Spleen (tissue), 11 donors: ENCODE results near the gene SOS1. TPM values are rescaled to one million over a fixed set of nuclear protein-coding genes. Genes with fewer than 3 reads are reported as not detected.

Experiments used
- DNase-seq: peaks from one replicate; pipeline ENCODE4 v3.0.0-alpha.2; 2020
- H3K27ac ChIP-seq, 8 donors: fragments of 200-600 bp; sonication (generic) in 7 of 8; 1 replicate in 4 of 8; 2 replicates in 4 of 8; pipeline versions ENCODE4 v1.5.0 to v1.8.0; 2016 to 2021; ENCODE audit warnings: inconsistent platforms in 4 of 8, mild to moderate bottlenecking in 4 of 8, moderate library complexity in 1 of 8
- H3K27me3 ChIP-seq, 7 donors: fragments of 200-600 bp; sonication (generic) in 6 of 7; replicated peaks in 1 of 7; 1 replicate in 4 of 7; 2 replicates in 3 of 7; pipeline versions ENCODE4 v1.5.0 to v1.8.0; 2016 to 2021; ENCODE audit warnings: inconsistent platforms in 3 of 7, mild to moderate bottlenecking in 1 of 7
- H3K36me3 ChIP-seq, 6 donors: fragments of 200-600 bp; sonication (generic) in 5 of 6; 1 replicate in 4 of 6; 2 replicates in 2 of 6; pipeline versions ENCODE4 v1.5.0 to v1.8.0; 2016 to 2021; ENCODE audit warnings: inconsistent platforms in 2 of 6
- H3K4me1 ChIP-seq, 6 donors: fragments of 200-600 bp; sonication (generic) in 5 of 6; 1 replicate in 3 of 6; 2 replicates in 3 of 6; pipeline versions ENCODE4 v1.5.0 to v1.8.0; 2016 to 2021; ENCODE audit warnings: inconsistent platforms in 3 of 6
- H3K4me3 ChIP-seq, 8 donors: fragments of 200-600 bp; sonication (generic) in 7 of 8; 1 replicate in 4 of 8; 2 replicates in 4 of 8; pipeline versions ENCODE4 v1.5.0 to v1.8.0; 2016 to 2021; ENCODE audit warnings: inconsistent platforms in 4 of 8, mild to moderate bottlenecking in 4 of 8, moderate library complexity in 2 of 8
- H3K9me3 ChIP-seq, 8 donors: fragments of 200-600 bp; sonication (generic) in 7 of 8; 1 replicate in 4 of 8; 2 replicates in 4 of 8; pipeline versions ENCODE4 v1.5.0 to v1.8.0; 2016 to 2021; ENCODE audit warnings: inconsistent platforms in 4 of 8
- POLR2A ChIP-seq, 3 donors: fragments of 450-650 bp; IDR thresholded peaks; one replicate each; pipeline ENCODE4 v1.5.1; 2017; ENCODE audit warnings: antibody characterized with exemption in 3 of 3, mild to moderate bottlenecking in 1 of 3
- POLR2AphosphoS5 ChIP-seq, 3 donors: sonication (generic); formaldehyde crosslinking; IDR thresholded peaks; one replicate each; pipeline ENCODE4 v1.5.1; 2017; ENCODE audit warnings: antibody characterized with exemption in 3 of 3
- WGBS, 5 donors: extraction: QIAGEN DNeasy Blood & Tissue Kit in 3 of 5; methylation state at CpG; one replicate each; pipeline versions ENCODE4 v1.1.5 to v1.1.7; 2013 to 2018; 5-methylcytosine and 5-hydroxymethylcytosine counted together
- intact Hi-C: fragments of 100-400 bp; cut with DNase I; formaldehyde crosslinking; loops from one replicate; pipeline ENCODE4 v1.15.0; 2023; ENCODE audit warnings: low total_unique reads
- polyA plus RNA-seq, 3 donors: library from polyadenylated mRNA; stranded (reverse); fragments of 200-250 nt; gene quantifications; one replicate each; pipeline ENCODE4 v1.2.1, GENCODE V29; 2013
- total RNA-seq, 7 donors: library from RNA; depleted of rRNA in 3 of 7; stranded (reverse); fragments of >200 nt in 3 of 7; fragmentation: NEBNext Ultra II Directional in 4 of 7; extraction: Animal tissue kit (Norgen Biotek cat#: 25700) in 4 of 7; gene quantifications; one replicate each; pipeline versions ENCODE4 v1.1.0 to v1.2.1, GENCODE V29; 2016 to 2021
- TF ChIP-seq, protein P1 (sequence below), 11 experiments: fragments of 200-600 bp in 7 of 11; fragments of 450-650 bp in 4 of 11; sonication (generic) in 4 of 11; IDR thresholded peaks in 8 of 11; conservative IDR thresholded peaks in 3 of 11; 1 replicate in 7 of 11; 2 replicates in 4 of 11; pipeline versions ENCODE4 v1.4.0 to v1.8.0; 2016 to 2021; ENCODE audit warnings: antibody characterized with exemption in 11 of 11, inconsistent platforms in 4 of 11, mild to moderate bottlenecking in 1 of 11
- donor health status: healthy with polysubstance abuse.
- donor health status: DM: no; HTN: no; CAD: no; lungs with moderate emphysema.
- donor health status: DM: no; HTN: no; CAD: no.
- donor health status: Bipolar disorder and iron deficiency.
- donor health status: healthy.
- donor health status: DM: no; HTN: no; CAD: no.
- donor health status: DM: yes; HTN: yes; CAD: no.

SOS1 gene
- total and polyA plus RNA-seq, 10 donors: 5.9 to 85.8 (median 42.8) TPM

DNA sequence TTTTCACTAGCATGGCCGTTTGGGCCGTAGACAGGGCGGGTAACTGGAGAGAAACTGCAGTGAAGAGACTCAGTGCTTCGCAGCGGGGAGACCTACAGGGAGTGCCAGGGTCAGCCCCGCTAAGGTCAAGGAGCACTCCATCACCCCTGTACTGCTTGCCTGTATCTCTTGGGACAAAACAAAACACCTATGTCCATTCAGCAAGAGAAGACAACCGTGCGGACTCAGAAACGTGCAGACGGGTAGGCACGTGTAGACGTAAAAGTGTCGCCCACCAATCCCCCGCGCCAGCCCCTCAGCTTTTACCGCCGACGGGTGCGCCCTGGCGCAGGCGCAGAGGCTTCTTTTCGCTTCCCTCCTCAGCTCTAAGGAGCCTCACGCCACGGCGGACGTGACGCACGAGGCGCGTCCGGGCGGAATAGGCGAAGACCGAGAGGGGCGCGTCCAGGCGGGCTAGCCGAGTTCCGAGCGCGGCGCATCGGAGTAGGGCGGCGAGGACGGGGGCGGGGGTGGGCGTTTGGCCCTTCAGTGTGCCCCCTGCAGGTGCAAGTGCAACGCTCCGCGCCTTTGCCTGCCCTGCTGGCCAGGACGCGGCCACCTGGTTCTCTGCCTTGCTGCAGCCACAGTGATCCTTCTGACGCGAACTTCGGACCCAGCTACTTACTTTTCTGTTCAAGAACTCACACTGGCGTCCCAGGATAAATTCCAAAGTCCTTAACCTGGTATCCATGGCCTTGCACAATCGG is 3.3 kb upstream of the SOS1 start:
- WGBS, 5 donors: 0 to 1% (median 1%) methylated on average over 27 to 58 of the region's 58 CpGs
- peak; percentile 100 for DNase-seq
- Histone ChIP-seq H3K27ac (peak overlapping the region; percentile 83 to 96 (median 92)), H3K9me3 (no peaks in the 10 kb centered on the region), H3K4me3 (peak overlapping the region; percentile 56 to 81 (median 74)), H3K27me3 (no peaks in the 10 kb centered on the region), H3K4me1 (peaks cover 32 to 83% (median 59%) of the 10 kb centered on the region in 6 donors), H3K36me3 (no peaks in the 10 kb centered on the region)
- intact Hi-C loops: no loop called here
- TF ChIP-seq POLR2AphosphoS5 (IDR thresholded peaks at IDR 0.05): peak; percentile 97 to 98 (median 98)
- peak; percentile 16 to 83 (median 43) for TF ChIP-seq POLR2A (IDR thresholded peaks at IDR 0.05)
- TF ChIP-seq, protein P1, sequence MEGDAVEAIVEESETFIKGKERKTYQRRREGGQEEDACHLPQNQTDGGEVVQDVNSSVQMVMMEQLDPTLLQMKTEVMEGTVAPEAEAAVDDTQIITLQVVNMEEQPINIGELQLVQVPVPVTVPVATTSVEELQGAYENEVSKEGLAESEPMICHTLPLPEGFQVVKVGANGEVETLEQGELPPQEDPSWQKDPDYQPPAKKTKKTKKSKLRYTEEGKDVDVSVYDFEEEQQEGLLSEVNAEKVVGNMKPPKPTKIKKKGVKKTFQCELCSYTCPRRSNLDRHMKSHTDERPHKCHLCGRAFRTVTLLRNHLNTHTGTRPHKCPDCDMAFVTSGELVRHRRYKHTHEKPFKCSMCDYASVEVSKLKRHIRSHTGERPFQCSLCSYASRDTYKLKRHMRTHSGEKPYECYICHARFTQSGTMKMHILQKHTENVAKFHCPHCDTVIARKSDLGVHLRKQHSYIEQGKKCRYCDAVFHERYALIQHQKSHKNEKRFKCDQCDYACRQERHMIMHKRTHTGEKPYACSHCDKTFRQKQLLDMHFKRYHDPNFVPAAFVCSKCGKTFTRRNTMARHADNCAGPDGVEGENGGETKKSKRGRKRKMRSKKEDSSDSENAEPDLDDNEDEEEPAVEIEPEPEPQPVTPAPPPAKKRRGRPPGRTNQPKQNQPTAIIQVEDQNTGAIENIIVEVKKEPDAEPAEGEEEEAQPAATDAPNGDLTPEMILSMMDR (IDR thresholded peaks at IDR 0.05 in 8 of 11, conservative IDR thresholded peaks at IDR 0.05 in 3 of 11): peak in 10 of 11 experiments; percentile 19 to 83 (median 69)

DNA sequence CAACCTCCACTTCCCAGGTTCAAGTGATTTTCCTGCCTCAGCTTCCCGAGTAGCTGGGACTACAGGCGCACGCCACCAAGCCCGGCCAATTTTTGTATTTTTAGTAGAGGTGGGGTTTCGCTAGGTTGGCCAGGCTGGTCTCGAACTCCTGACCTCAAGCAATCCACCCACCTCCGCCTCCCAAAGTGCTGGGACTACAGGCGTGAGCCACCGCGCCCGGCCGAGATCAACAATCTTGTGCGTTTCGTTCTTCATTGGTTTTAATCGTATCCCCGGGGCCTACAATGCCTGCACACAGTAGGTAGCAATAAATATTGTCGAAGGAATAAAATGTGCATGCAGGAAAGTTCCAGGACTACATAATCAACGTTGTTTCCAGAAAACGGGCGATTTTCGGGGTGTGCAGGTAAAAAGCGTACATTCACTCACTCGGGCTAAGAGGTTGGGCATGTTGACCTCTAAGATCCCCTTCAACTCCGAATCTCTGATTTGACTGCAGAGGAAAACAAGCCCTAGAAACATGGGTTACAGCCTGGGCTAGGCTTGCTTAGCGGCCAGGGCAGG is 2.7 kb upstream of the SOS1 start:
- no peaks in the 10 kb centered on the region for H3K9me3 ChIP-seq
- H3K4me3 ChIP-seq: peak overlapping the region; percentile 56 to 81 (median 74)
- intact Hi-C loops: no loop called here
- no peaks in the 10 kb centered on the region for H3K27me3 ChIP-seq
- TF ChIP-seq, protein P1 (IDR thresholded peaks at IDR 0.05 in 8 of 11, conservative IDR thresholded peaks at IDR 0.05 in 3 of 11): no peak
- TF ChIP-seq POLR2A (IDR thresholded peaks at IDR 0.05) (no peak), POLR2AphosphoS5 (IDR thresholded peaks at IDR 0.05) (no peak)
- H3K36me3 ChIP-seq: no peaks in the 10 kb centered on the region
- 62 to 73% (median 70%) methylated on average over 25 of the region's 25 CpGs for WGBS, 5 donors
- no peak for DNase-seq
- peaks cover 35 to 83% (median 59%) of the 10 kb centered on the region in 6 donors for H3K4me1 ChIP-seq
- peak overlapping the region; percentile 83 to 96 (median 92) for H3K27ac ChIP-seq

DNA sequence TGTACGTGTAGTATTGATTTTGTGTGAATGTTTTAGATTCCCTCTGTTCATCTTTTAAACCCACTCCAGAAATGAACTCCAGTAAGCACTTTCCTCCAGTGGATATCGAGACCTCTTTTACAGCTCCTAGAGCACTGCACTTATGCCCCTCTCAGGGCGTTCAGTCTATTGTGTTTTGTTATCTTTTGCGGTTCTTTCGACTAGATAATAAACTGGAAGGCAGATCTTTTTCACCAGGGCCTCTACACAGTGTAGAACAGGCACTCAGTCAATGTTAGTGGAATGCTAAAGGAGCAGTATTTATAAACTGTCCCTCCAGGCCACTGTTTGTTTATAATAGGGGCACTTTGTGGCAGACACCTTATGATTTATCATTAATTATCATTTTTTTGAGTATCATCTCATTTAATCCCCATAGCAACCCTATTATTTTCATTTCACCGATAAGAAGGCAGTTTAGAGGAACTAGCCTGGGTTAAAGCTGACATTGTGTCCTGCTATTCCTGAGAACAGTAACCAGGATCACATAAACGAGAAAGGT is 742 bp upstream of the SOS1 start:
- WGBS, 5 donors: 29 to 32% (median 31%) methylated on average over 7 of the region's 7 CpGs
- intact Hi-C loops: no loop called here
- no peak for DNase-seq
- H3K4me1 ChIP-seq: peaks cover 32 to 83% (median 62%) of the 10 kb centered on the region in 6 donors
- TF ChIP-seq POLR2AphosphoS5 (IDR thresholded peaks at IDR 0.05): no peak
- TF ChIP-seq POLR2A (IDR thresholded peaks at IDR 0.05): no peak
- TF ChIP-seq, protein P1 (IDR thresholded peaks at IDR 0.05 in 8 of 11, conservative IDR thresholded peaks at IDR 0.05 in 3 of 11): no peak
- H3K9me3 ChIP-seq: no peaks in the 10 kb centered on the region
- H3K27ac ChIP-seq: peak overlapping the region; percentile 94 to 98 (median 97)
- H3K4me3 ChIP-seq: peak overlapping the region in 7 of 8 donors; percentile 55 to 91 (median 78)
- no peaks in the 10 kb centered on the region for H3K27me3 ChIP-seq
- H3K36me3 ChIP-seq: peaks cover 0 to under 1% (median 0%) of the 10 kb centered on the region in 6 donors

DNA sequence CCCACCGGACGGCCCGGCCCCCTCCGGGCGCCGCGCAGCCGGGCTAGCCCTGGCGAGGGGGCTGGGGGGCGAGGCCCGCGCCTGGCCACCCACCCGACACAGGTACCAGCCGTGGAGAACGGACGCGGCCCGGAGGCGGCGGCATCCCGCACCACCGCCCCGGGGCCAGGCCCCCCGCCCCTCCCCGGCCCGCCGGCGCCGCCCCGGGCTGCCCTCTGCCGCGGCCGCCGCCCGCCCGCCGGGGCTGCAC is 405 bp downstream of the SOS1 start:
- 0% methylated on average over 15 to 37 of the region's 37 CpGs; no CpG with 5 or more reads in 2 of the 5 donors for WGBS, 5 donors
- intact Hi-C loops: no loop called here
- TF ChIP-seq POLR2AphosphoS5 (IDR thresholded peaks at IDR 0.05): no peak
- Histone ChIP-seq H3K36me3 (peaks cover 0 to 5% (median 0%) of the 10 kb centered on the region in 6 donors), H3K4me1 (peaks cover 32 to 87% (median 62%) of the 10 kb centered on the region in 6 donors), H3K9me3 (no peaks in the 10 kb centered on the region), H3K4me3 (peak overlapping the region; percentile 66 to 91 (median 80)), H3K27me3 (no peaks in the 10 kb centered on the region), H3K27ac (peak overlapping the region; percentile 94 to 98 (median 97))
- peak; percentile 94 for DNase-seq
